ENCODE measurements around the gene TRIP13. TPM values are rescaled to one million over a fixed set of nuclear protein-coding genes. Genes with fewer than 3 reads are reported as not detected.

Gene TRIP13
- polyA plus RNA-seq, 3 donors: 0.24 to 1.2 TPM; not detected in 1

DNA sequence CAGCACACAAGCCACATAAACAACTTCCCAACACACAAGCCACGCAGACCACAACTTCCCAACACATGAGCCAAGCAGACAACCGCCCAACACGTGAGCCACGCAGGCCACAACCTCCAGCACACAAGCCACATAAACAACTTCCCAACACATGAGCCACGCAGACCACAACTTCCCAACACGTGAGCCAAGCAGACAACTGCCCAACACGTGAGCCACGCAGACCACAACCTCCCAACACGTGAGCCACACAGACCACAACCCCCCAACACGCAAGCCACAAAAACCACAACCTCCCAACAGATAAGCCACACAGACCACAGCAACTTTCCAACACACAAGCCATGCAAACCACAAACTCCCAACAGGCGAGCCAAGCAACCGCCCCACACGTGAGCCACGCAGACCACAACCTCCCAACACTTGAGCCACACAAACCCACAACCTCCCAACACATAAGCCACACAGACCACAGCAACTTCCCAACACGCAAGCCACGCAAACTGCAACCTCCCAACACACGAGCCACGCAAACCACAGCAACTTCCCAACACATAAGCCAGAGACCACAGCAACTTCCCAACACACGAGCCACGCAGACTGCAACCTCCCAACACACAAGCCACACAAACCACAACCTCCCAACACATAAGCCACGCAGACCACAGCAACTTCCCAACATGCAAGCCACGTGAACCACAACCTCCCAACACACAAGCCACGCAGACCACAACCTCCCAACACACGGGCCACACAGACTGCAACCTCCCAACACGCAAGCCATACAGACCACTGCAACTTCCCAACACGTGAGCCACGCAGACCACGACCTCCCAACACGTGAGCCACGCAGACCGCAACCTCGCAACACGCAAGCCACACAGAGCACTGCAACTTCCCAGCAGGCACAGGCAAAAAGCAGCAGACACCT lies 10.2 kb upstream of the TRIP13 start:
- Mint-ChIP-seq H3K27ac (peak overlapping the region in 3 of 7 donors; percentile 4 to 36 (median 16)), H3K4me1 (peaks cover 7% of the 10 kb centered on the region), H3K27me3 (ENCODE audit: low read depth in 3 of 3) (peaks cover 0 to 2% (median 0%) of the 10 kb centered on the region in 3 donors), H3K4me3 (no peak overlapping the region), H3K9me3 (peaks cover 0 to 10% (median 0%) of the 10 kb centered on the region in 7 donors), H3K36me3 (peaks cover 78 to 80% of the 10 kb centered on the region in 2 donors)
- H3K9ac ChIP-seq (ENCODE audit: insufficient read depth, low read length, poor library complexity, severe bottlenecking): no peak overlapping the region
- H3K79me2 ChIP-seq (ENCODE audit: insufficient read depth, low read length): peaks cover 11% of the 10 kb centered on the region
- H3K4me3 ChIP-seq (replicated peaks in 1 of 3; ENCODE audit: low read depth in 2 of 3, low read length in 3 of 3): no peak overlapping the region
- H3K9me3 ChIP-seq (replicated peaks in 1 of 2; ENCODE audit: control insufficient read depth in 1 of 2, insufficient read depth in 1 of 2, low read length in 2 of 2): no peaks in the 10 kb centered on the region
- no peak for DNase-seq
- TF ChIP-seq, protein P1, sequence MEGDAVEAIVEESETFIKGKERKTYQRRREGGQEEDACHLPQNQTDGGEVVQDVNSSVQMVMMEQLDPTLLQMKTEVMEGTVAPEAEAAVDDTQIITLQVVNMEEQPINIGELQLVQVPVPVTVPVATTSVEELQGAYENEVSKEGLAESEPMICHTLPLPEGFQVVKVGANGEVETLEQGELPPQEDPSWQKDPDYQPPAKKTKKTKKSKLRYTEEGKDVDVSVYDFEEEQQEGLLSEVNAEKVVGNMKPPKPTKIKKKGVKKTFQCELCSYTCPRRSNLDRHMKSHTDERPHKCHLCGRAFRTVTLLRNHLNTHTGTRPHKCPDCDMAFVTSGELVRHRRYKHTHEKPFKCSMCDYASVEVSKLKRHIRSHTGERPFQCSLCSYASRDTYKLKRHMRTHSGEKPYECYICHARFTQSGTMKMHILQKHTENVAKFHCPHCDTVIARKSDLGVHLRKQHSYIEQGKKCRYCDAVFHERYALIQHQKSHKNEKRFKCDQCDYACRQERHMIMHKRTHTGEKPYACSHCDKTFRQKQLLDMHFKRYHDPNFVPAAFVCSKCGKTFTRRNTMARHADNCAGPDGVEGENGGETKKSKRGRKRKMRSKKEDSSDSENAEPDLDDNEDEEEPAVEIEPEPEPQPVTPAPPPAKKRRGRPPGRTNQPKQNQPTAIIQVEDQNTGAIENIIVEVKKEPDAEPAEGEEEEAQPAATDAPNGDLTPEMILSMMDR (IDR thresholded peaks at IDR 0.05): no peak
- intact Hi-C loops (cut with micrococcal nuclease): loop anchor here in 1 of 2 donors (10.0 kb wide), 1 partner anchor 922 kb away; the partner anchor contains the start of gene NDUFS6
- no peaks in the 10 kb centered on the region for H3K4me1 ChIP-seq (ENCODE audit: control insufficient read depth in 1 of 2, insufficient read depth in 2 of 2, low read length in 2 of 2)
- H2AFZ ChIP-seq (ENCODE audit: insufficient read depth, low read depth, low read length, poor library complexity, severe bottlenecking): no peak overlapping the region
- H3K4me2 ChIP-seq (replicated peaks; ENCODE audit: extremely low read depth, low read length, poor library complexity, severe bottlenecking): no peak overlapping the region
- H4K20me1 ChIP-seq (ENCODE audit: insufficient read depth, low read length): peaks cover 52% of the 10 kb centered on the region
- H3K36me3 ChIP-seq (replicated peaks in 1 of 2; ENCODE audit: control insufficient read depth in 1 of 2, insufficient read depth in 2 of 2, low read length in 2 of 2): peaks cover 76 to 83% of the 10 kb centered on the region in 2 donors
- H3K27ac ChIP-seq (ENCODE audit: low read depth in 1 of 2, low read length in 2 of 2): no peak overlapping the region
- no peaks in the 10 kb centered on the region for H3K27me3 ChIP-seq (ENCODE audit: control insufficient read depth in 2 of 2, insufficient read depth in 2 of 2, low read length in 2 of 2)
- 58% methylated on average over 33 of the region's 33 CpGs for WGBS (ENCODE audit: insufficient coverage)

DNA sequence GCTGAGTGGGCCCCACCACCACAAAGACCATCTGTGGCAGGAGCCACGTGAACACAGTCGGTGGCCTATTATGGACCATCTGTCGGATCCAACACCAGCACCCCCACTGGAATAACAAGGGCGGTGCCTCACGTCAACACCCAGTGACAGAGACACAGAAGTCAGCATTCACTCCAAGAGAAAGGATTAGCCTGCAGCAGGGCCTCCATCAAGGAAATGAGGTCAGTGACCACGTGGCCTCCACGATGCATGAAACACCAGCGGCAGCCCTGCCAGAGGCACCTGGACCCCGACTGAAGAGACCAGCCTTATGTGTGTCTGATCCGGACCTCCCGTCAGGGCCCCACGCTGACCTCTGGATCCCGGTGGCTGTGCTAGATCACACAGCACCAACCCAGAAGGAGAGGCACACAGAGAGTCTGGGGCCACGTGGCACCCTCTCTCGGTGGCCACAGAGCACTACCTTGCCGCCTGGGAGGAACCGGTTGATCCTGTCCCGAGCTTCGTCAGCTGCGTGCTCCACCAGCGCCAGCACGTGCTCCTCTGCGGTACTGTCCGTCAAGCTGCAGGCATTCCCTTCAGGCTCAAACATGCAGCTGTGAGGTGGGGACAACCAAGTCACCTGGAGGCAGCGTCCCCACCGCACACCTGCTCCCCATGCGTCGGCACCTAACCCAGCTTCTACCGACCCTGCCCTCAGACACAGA lies 9.1 kb upstream of the TRIP13 start:
- DNase-seq: no peak
- H3K27me3 Mint-ChIP-seq (ENCODE audit: low read depth in 3 of 3): peaks cover 0 to 2% (median 0%) of the 10 kb centered on the region in 3 donors
- Histone ChIP-seq H3K9ac (ENCODE audit: insufficient read depth, low read length, poor library complexity, severe bottlenecking) (no peak overlapping the region), H3K27me3 (ENCODE audit: control insufficient read depth in 2 of 2, insufficient read depth in 2 of 2, low read length in 2 of 2) (no peaks in the 10 kb centered on the region), H3K36me3 (replicated peaks in 1 of 2; ENCODE audit: control insufficient read depth in 1 of 2, insufficient read depth in 2 of 2, low read length in 2 of 2) (peaks cover 79 to 84% of the 10 kb centered on the region in 2 donors), H3K9me3 (replicated peaks in 1 of 2; ENCODE audit: control insufficient read depth in 1 of 2, insufficient read depth in 1 of 2, low read length in 2 of 2) (no peaks in the 10 kb centered on the region), H2AFZ (ENCODE audit: insufficient read depth, low read depth, low read length, poor library complexity, severe bottlenecking) (no peak overlapping the region), H3K4me3 (replicated peaks in 1 of 3; ENCODE audit: low read depth in 2 of 3, low read length in 3 of 3) (no peak overlapping the region), H3K4me2 (replicated peaks; ENCODE audit: extremely low read depth, low read length, poor library complexity, severe bottlenecking) (no peak overlapping the region), H3K79me2 (ENCODE audit: insufficient read depth, low read length) (peaks cover 11% of the 10 kb centered on the region), H3K4me1 (ENCODE audit: control insufficient read depth in 1 of 2, insufficient read depth in 2 of 2, low read length in 2 of 2) (no peaks in the 10 kb centered on the region), H3K27ac (ENCODE audit: low read depth in 1 of 2, low read length in 2 of 2) (no peak overlapping the region), H4K20me1 (ENCODE audit: insufficient read depth, low read length) (peaks cover 56% of the 10 kb centered on the region)
- H3K27ac Mint-ChIP-seq: peak overlapping the region in 2 of 7 donors; percentile 7 to 13
- 99% methylated on average over 27 of the region's 29 CpGs for WGBS (ENCODE audit: insufficient coverage)
- intact Hi-C loops (cut with micrococcal nuclease): loop anchor here in 1 of 2 donors (10.0 kb wide), 1 partner anchor 921 kb away; the partner anchor contains the start of gene NDUFS6
- no peak overlapping the region for H3K4me3 Mint-ChIP-seq
- peaks cover 0 to 10% (median 0%) of the 10 kb centered on the region in 7 donors for H3K9me3 Mint-ChIP-seq
- TF ChIP-seq, protein P1 (IDR thresholded peaks at IDR 0.05): no peak
- peaks cover 79 to 82% of the 10 kb centered on the region in 2 donors for H3K36me3 Mint-ChIP-seq
- peaks cover 7% of the 10 kb centered on the region for H3K4me1 Mint-ChIP-seq
